ENCODE results near the gene RFX8. TPM values are rescaled to one million over a fixed set of nuclear protein-coding genes. Genes with fewer than 3 reads are reported as not detected.

The RFX8 gene
- total RNA-seq, 2 donors from 2014 or later: not detected

DNA sequence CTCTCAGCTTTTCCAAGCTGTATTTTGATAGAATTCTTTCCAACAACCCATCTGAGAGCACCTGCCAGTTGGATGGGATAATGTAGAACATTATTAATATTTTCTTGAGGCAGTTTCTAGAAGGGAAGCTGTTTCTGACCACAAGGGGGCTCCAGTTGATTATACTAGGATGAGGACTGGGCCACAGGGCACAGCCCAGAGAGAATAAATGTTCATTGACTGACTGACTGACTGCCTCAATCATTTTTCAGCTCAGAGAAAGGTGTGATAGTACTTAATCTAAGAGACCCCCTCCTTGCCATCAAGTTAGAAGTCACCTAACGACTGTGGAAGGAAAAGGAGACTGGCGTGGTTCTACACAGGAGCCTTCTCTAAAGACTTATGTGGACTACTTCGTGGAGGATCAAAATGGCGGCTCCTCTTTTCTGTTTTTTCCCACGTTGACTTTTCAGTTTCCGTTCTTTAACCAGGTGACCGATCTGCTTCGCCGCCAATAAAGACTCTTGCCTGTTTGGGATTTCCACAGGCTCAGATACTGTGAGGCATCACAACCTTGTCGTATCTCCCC is 55.7 kb downstream of the RFX8 start:
- Mint-ChIP-seq H3K4me3 (no peak overlapping the region), H3K27me3 (ENCODE audit: insufficient read depth) (peaks cover 10% of the 10 kb centered on the region), H3K36me3 (ENCODE audit: low read depth) (no peaks in the 10 kb centered on the region), H3K9me3 (no peaks in the 10 kb centered on the region), H3K4me1 (no peaks in the 10 kb centered on the region), H3K27ac (no peak overlapping the region)
- TF ChIP-seq, protein P1, sequence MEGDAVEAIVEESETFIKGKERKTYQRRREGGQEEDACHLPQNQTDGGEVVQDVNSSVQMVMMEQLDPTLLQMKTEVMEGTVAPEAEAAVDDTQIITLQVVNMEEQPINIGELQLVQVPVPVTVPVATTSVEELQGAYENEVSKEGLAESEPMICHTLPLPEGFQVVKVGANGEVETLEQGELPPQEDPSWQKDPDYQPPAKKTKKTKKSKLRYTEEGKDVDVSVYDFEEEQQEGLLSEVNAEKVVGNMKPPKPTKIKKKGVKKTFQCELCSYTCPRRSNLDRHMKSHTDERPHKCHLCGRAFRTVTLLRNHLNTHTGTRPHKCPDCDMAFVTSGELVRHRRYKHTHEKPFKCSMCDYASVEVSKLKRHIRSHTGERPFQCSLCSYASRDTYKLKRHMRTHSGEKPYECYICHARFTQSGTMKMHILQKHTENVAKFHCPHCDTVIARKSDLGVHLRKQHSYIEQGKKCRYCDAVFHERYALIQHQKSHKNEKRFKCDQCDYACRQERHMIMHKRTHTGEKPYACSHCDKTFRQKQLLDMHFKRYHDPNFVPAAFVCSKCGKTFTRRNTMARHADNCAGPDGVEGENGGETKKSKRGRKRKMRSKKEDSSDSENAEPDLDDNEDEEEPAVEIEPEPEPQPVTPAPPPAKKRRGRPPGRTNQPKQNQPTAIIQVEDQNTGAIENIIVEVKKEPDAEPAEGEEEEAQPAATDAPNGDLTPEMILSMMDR (conservative IDR thresholded peaks at IDR 0.05): peak; percentile 85
- no peak overlapping the region for H3K9ac ChIP-seq (ENCODE audit: extremely low read depth, low read length, poor library complexity, severe bottlenecking)
- no peaks in the 10 kb centered on the region for H3K4me1 ChIP-seq (ENCODE audit: control insufficient read depth, insufficient read depth, low read length)
- no peaks in the 10 kb centered on the region for H3K9me3 ChIP-seq (ENCODE audit: control insufficient read depth, low read length)
- no peak overlapping the region for H3K27ac ChIP-seq (ENCODE audit: low read depth, low read length)
- 89 to 90% methylated on average over 10 of the region's 10 CpGs for WGBS, 2 experiments (ENCODE audit: insufficient coverage in 1 of 2, insufficient read length in 1 of 2)
- DNase-seq: peak; percentile 74
- H3K4me3 ChIP-seq (ENCODE audit: low read length): no peak overlapping the region
- H3K27me3 ChIP-seq (ENCODE audit: control insufficient read depth, insufficient read depth, low read length, poor library complexity, severe bottlenecking): no peaks in the 10 kb centered on the region
- H3K36me3 ChIP-seq (ENCODE audit: control insufficient read depth, insufficient read depth, low read length): no peaks in the 10 kb centered on the region

DNA sequence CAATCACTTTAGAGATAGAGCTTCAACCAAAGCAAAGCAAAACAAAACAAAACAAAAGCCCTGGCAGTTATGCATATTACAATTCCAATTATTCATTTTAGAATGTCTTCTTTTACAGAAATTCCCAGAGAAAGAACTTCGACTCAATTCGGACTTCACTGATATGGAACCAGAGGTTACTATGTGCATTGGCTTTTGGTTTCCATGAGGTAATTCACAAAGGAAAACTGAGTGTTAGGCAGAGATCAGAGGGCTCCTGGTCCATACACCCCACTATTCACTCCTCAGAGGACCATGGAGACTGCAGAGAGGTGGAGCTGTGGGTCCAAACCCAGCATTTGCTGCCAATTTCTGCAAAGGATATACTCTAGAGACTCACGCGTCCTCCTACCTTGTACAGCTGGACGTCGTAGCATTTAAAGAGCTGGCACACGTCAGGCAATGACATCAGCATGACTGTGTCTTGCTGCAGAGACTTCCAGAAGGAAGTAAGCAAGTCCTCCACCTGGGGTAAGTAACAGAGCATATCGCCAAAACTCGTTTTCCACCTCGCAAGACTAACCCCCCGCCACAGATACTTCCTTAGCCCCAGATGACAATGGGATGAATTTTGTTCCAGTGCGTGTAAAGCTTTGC is 56.3 kb downstream of the RFX8 start:
- no peak overlapping the region for H3K4me3 Mint-ChIP-seq
- H3K36me3 Mint-ChIP-seq (ENCODE audit: low read depth): no peaks in the 10 kb centered on the region
- TF ChIP-seq, protein P1 (conservative IDR thresholded peaks at IDR 0.05): no peak
- H3K9me3 Mint-ChIP-seq: no peaks in the 10 kb centered on the region
- Histone ChIP-seq H3K9me3 (ENCODE audit: control insufficient read depth, low read length) (no peaks in the 10 kb centered on the region), H3K36me3 (ENCODE audit: control insufficient read depth, insufficient read depth, low read length) (no peaks in the 10 kb centered on the region), H3K4me1 (ENCODE audit: control insufficient read depth, insufficient read depth, low read length) (no peaks in the 10 kb centered on the region), H3K9ac (ENCODE audit: extremely low read depth, low read length, poor library complexity, severe bottlenecking) (no peak overlapping the region), H3K27me3 (ENCODE audit: control insufficient read depth, insufficient read depth, low read length, poor library complexity, severe bottlenecking) (no peaks in the 10 kb centered on the region), H3K27ac (ENCODE audit: low read depth, low read length) (no peak overlapping the region), H3K4me3 (ENCODE audit: low read length) (no peak overlapping the region)
- DNase-seq: no peak
- no peaks in the 10 kb centered on the region for H3K4me1 Mint-ChIP-seq
- peaks cover 4% of the 10 kb centered on the region for H3K27me3 Mint-ChIP-seq (ENCODE audit: insufficient read depth)
- no peak overlapping the region for H3K27ac Mint-ChIP-seq
- 81 to 89% methylated on average over 11 to 12 of the region's 12 CpGs for WGBS, 2 experiments (ENCODE audit: insufficient coverage in 1 of 2, insufficient read length in 1 of 2)

DNA sequence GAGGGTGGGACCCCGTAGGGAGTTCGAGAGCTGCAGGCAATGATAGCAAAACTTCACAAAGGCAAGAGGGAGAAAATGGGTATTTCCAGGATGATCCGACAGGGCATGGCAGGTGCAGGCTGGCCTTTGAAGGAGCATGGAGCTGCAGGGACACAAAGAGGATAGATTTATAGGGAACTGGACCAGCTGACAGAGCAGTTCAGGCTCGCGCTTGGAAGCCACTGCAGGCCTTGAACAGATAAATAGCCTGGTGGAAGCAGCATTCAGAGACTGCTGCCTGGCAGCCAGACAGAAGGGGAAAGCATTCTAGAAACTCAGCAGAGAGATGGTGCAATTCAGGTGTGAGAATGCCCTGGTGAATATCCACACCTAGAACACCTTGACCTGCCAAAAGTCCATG is 58.3 kb downstream of the RFX8 start:
- Mint-ChIP-seq H3K27ac (no peak overlapping the region), H3K4me1 (no peaks in the 10 kb centered on the region), H3K9me3 (no peaks in the 10 kb centered on the region), H3K36me3 (ENCODE audit: low read depth) (no peaks in the 10 kb centered on the region), H3K4me3 (no peak overlapping the region), H3K27me3 (ENCODE audit: insufficient read depth) (peaks cover 6% of the 10 kb centered on the region)
- no peaks in the 10 kb centered on the region for H3K4me1 ChIP-seq (ENCODE audit: control insufficient read depth, insufficient read depth, low read length)
- no peaks in the 10 kb centered on the region for H3K9me3 ChIP-seq (ENCODE audit: control insufficient read depth, low read length)
- H3K36me3 ChIP-seq (ENCODE audit: control insufficient read depth, insufficient read depth, low read length): no peaks in the 10 kb centered on the region
- no peak overlapping the region for H3K27ac ChIP-seq (ENCODE audit: low read depth, low read length)
- H3K9ac ChIP-seq (ENCODE audit: extremely low read depth, low read length, poor library complexity, severe bottlenecking): no peak overlapping the region
- no peak overlapping the region for H3K4me3 ChIP-seq (ENCODE audit: low read length)
- TF ChIP-seq, protein P1 (conservative IDR thresholded peaks at IDR 0.05): no peak
- DNase-seq: no peak
- WGBS, 2 experiments (ENCODE audit: insufficient coverage in 1 of 2, insufficient read length in 1 of 2): 91 to 95% methylated on average over 5 of the region's 5 CpGs
- no peaks in the 10 kb centered on the region for H3K27me3 ChIP-seq (ENCODE audit: control insufficient read depth, insufficient read depth, low read length, poor library complexity, severe bottlenecking)

Data from endodermal cell (in vitro differentiated cells).